K562 (cell line): ENCODE results near the gene CSNK2A1. TPM values are rescaled to one million over a fixed set of nuclear protein-coding genes. Genes with fewer than 3 reads are reported as not detected.

Experiments used
- AFF1 ChIP-seq, 2 experiments: fragments of 450-650 bp; IDR thresholded peaks; 2 replicates each; pipeline ENCODE4 v1.6.1; 2018; ENCODE audit warnings: mild to moderate bottlenecking in 2 of 2, low read depth in 1 of 2; ENCODE audit not compliant: partially characterized antibody in 2 of 2
- ASH1L ChIP-seq: fragments of 450-650 bp; IDR thresholded peaks from 2 replicates; pipeline ENCODE4 v1.6.1; 2018; ENCODE audit warnings: borderline replicate concordance, mild to moderate bottlenecking, low read depth; ENCODE audit not compliant: partially characterized antibody
- BRD4 ChIP-seq: fragments of 200-600 bp; sonication (generic); IDR thresholded peaks from 2 replicates; pipeline ENCODE4 v1.6.1; 2017; ENCODE audit warnings: inconsistent platforms
- DIDO1 ChIP-seq: fragments of 450-650 bp; IDR thresholded peaks from 2 replicates; pipeline ENCODE4 v1.6.1; 2016; ENCODE audit warnings: low read depth, missing biosample characterization, missing genetic modification characterization
- E2F6 ChIP-seq, 2 experiments: IDR thresholded peaks; 2 replicates each; pipeline ENCODE4 v1.6.1; 2011; ENCODE audit warnings: borderline replicate concordance in 1 of 2, control low read depth in 1 of 2, low read depth in 1 of 2, low read length in 1 of 2, mild to moderate bottlenecking in 1 of 2, mixed read lengths in 1 of 2, moderate library complexity in 1 of 2; ENCODE audit not compliant: insufficient read depth in 1 of 2, insufficient read length in 1 of 2, poor library complexity in 1 of 2, severe bottlenecking in 1 of 2; ENCODE audit errors: extremely low read depth in 1 of 2
- E2F8 ChIP-seq: fragments of 450-650 bp; IDR thresholded peaks from 2 replicates; pipeline ENCODE4 v1.7.1; 2018; ENCODE audit warnings: mild to moderate bottlenecking, low read depth; ENCODE audit not compliant: partially characterized antibody
- GTF2A2 ChIP-seq: IDR thresholded peaks from 2 replicates; pipeline ENCODE4 v1.6.1; 2016; ENCODE audit warnings: mild to moderate bottlenecking, missing genetic modification characterization, missing compliant biosample characterization
- ID3 ChIP-seq, 2 experiments: fragments of 250-450 bp in 1 of 2; fragments of 450-650 bp in 1 of 2; sonication (Bioruptor Pico) in 1 of 2; IDR thresholded peaks; 2 replicates each; pipeline versions ENCODE4 v1.6.1 to v1.8.0; 2016 to 2021; ENCODE audit warnings: mild to moderate bottlenecking in 2 of 2, moderate library complexity in 2 of 2, missing compliant biosample characterization in 1 of 2, missing genetic modification characterization in 1 of 2
- MYC ChIP-seq, 2 experiments: fragments of 250-450 bp in 1 of 2; sonication (Bioruptor Pico) in 1 of 2; IDR thresholded peaks; 2 replicates each; pipeline versions ENCODE4 v1.5.1 to v1.6.1; 2012 to 2021; ENCODE audit warnings: low read depth in 2 of 2, borderline replicate concordance in 1 of 2, improper control_type of control experiment in 1 of 2, low read length in 1 of 2, mild to moderate bottlenecking in 1 of 2, moderate library complexity in 1 of 2
- NRF1 ChIP-seq, 2 experiments: fragments of 450-650 bp; IDR thresholded peaks in 1 of 2; conservative IDR thresholded peaks in 1 of 2; 2 replicates each; pipeline ENCODE4 v1.6.1; 2014; ENCODE audit warnings: mild to moderate bottlenecking in 2 of 2
- PREB ChIP-seq: sonication (generic); formaldehyde crosslinking; IDR thresholded peaks from 2 replicates; pipeline ENCODE4 v1.8.1; 2023; ENCODE audit warnings: mild to moderate bottlenecking, missing genetic modification reagents
- PTBP1 ChIP-seq: fragments of 200-400 bp; formaldehyde crosslinking; IDR thresholded peaks from 2 replicates; pipeline ENCODE4 v1.6.1; 2017; ENCODE audit warnings: low read depth, low read length
- TEAD1 ChIP-seq, 2 experiments: fragments of 450-650 bp in 1 of 2; sonication (generic) in 1 of 2; formaldehyde crosslinking; IDR thresholded peaks; 2 replicates each; pipeline versions ENCODE4 v1.4.0 to v1.8.0; 2020 to 2022; ENCODE audit warnings: mild to moderate bottlenecking in 2 of 2, missing genetic modification reagents in 1 of 2
- ZC3H8 ChIP-seq: fragments of 450-650 bp; IDR thresholded peaks from 2 replicates; pipeline ENCODE4 v1.6.1; 2017
- ZKSCAN8 ChIP-seq: fragments of 200-800 bp; sonication (Bioruptor generic); IDR thresholded peaks from 2 replicates; pipeline ENCODE4 v1.6.1; 2016; ENCODE audit warnings: missing genetic modification characterization, missing compliant biosample characterization
- polyA plus RNA-seq, 8 experiments: library from polyadenylated mRNA; depleted of rRNA in 4 of 8; stranded (reverse) in 5 of 8; unstranded in 3 of 8; fragments of >200 nt; fragmentation: Nextera tagmentation in 2 of 8; fragmentation: Illumina TruSeq in 1 of 8; extraction: Ambion mirVana in 2 of 8; extraction: Trizol in 1 of 8; gene quantifications; 2 replicates each; pipeline versions ENCODE4 v1.2.1 to v1.2.3, GENCODE V29; 2011 to 2014; ENCODE audit warnings: inconsistent platforms in 1 of 8, missing spikeins in 1 of 8
- total RNA-seq, 7 experiments: library from RNA; depleted of rRNA in 6 of 7; stranded (reverse); fragments of >200 nt in 6 of 7; fragmentation: Illumina TruSeq in 2 of 7; extraction: Trizol in 2 of 7; gene quantifications; 2 replicates each; pipeline versions ENCODE4 v1.2.1 to v1.2.3, GENCODE V29; 2011 to 2021; ENCODE audit warnings: low replicate concordance in 1 of 7

Gene CSNK2A1
- total and polyA plus RNA-seq, 9 of the 15 experiments (the other 6 are each of a cell fraction or from before 2014, with no cell fraction given), result 71.0 to 251 (median 103) TPM

- no peak for TF ChIP-seq PTBP1
- no peak for TF ChIP-seq ID3 (CRISPR knock-in tag; IDR thresholded peaks at IDR 0.05)
- TF ChIP-seq ID3 (tag; IDR thresholded peaks at IDR 0.05), result no peak
- TF ChIP-seq ZC3H8, result no peak
- no peak for TF ChIP-seq DIDO1 (tag)
- peak; percentile 31; the same call in 1 of the 2 replicates for TF ChIP-seq BRD4
- TF ChIP-seq TEAD1 (CRISPR knock-in tag; IDR thresholded peaks at IDR 0.05), result peak; percentile 15 to 42; a peak in 2 of 4 replicates
- peak in 1 of 2 experiments; percentile 19 for TF ChIP-seq AFF1 (IDR thresholded peaks at IDR 0.05; ENCODE audit: low read depth in 1 of 2, partially characterized antibody in 2 of 2)
- TF ChIP-seq ZKSCAN8 (CRISPR knock-in tag), result no peak
- peak; percentile 72 for TF ChIP-seq ASH1L
- TF ChIP-seq GTF2A2, result no peak
- TF ChIP-seq E2F8, result peak; percentile 36
- no peak; the same call in 1 of the 2 replicates for TF ChIP-seq MYC (IDR thresholded peaks at IDR 0.05; ENCODE audit: low read depth, low read length)
- TF ChIP-seq MYC (CRISPR knock-in tag; IDR thresholded peaks at IDR 0.05; ENCODE audit: borderline replicate concordance, low read depth), result peak; percentile 24; the same call in 1 of the 2 replicates
- peak in 1 of 2 experiments; percentile 8 for TF ChIP-seq E2F6 (IDR thresholded peaks at IDR 0.05; ENCODE audit: borderline replicate concordance in 1 of 2, extremely low read depth in 1 of 2, insufficient read depth in 1 of 2, insufficient read length in 1 of 2, low read depth in 1 of 2, low read length in 1 of 2, poor library complexity in 1 of 2, severe bottlenecking in 1 of 2)
- no peak for TF ChIP-seq PREB (CRISPR knock-in tag)
- peak; percentile 78 to 82 for TF ChIP-seq NRF1 (conservative IDR thresholded peaks at IDR 0.05 in 1 of 2, IDR thresholded peaks at IDR 0.05 in 1 of 2)
Observed at GRCh38 chr20:543369-544152, at the start of gene CSNK2A1 (continued).
